GM18951 (cell line): ENCODE measurements around the gene S100A8.

Experiments used
- POLR2A ChIP-seq: IDR thresholded peaks from 4 replicates; pipeline ENCODE4 v1.6.1; 2011; ENCODE audit warnings: mild to moderate bottlenecking; ENCODE audit not compliant: insufficient read length, insufficient read depth; ENCODE audit errors: extremely low read depth
- in situ Hi-C: fragments of 300-500 bp; cut with MboI; formaldehyde crosslinking; loops from one replicate; pipeline ENCODE4 v1.12.0; 2022; ENCODE audit warnings: low sequenced_read_pairs, mixed read lengths, inconsistent platforms; ENCODE audit not compliant: unreplicated experiment

S100A8 gene

DNA sequence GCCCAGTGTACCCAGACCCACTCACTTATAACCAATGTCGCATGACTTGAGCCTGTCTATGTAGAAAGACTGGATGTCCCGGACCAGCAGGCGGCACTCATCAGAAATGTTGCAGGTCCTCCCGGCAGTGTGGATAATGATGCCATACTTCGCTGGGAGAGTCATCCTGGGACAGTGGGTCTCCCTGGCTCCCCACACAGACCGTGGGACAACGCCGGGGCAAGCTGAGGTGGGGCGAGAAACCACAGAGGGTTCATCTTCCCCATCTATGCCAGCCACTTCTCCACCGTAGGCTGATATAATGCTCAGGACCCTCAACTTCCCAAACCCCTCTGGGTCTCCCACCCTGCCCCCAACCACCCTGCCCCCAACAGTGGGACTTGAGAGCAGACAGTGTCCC lies 50.5 kb downstream of the S100A8 start:
- in situ Hi-C loops, result no loop called here
- TF ChIP-seq POLR2A, result no peak
